Pulmonary artery endothelial cell (primary cell): Measurements from ENCODE around the gene TRIP13. TPM values are rescaled to one million over a fixed set of nuclear protein-coding genes. Genes with fewer than 3 reads are reported as not detected.

ENCODE experiments used
- DNase-seq: peaks from one replicate; pipeline ENCODE4 v3.0.0-alpha.2; 2011; ENCODE audit warnings: low read depth, low spot score
- total RNA-seq: library from RNA; depleted of rRNA; stranded (reverse); fragments of >200 nt; gene quantifications from 2 replicates; pipeline ENCODE4 v1.2.3, GENCODE V29; 2014

Gene TRIP13
- total RNA-seq, 1 donor from 2014 or later: 37.9 TPM

- no peak for DNase-seq
Measured at GRCh38 chr5:854966-855743, 37.5 kb upstream of the TRIP13 start.

DNA sequence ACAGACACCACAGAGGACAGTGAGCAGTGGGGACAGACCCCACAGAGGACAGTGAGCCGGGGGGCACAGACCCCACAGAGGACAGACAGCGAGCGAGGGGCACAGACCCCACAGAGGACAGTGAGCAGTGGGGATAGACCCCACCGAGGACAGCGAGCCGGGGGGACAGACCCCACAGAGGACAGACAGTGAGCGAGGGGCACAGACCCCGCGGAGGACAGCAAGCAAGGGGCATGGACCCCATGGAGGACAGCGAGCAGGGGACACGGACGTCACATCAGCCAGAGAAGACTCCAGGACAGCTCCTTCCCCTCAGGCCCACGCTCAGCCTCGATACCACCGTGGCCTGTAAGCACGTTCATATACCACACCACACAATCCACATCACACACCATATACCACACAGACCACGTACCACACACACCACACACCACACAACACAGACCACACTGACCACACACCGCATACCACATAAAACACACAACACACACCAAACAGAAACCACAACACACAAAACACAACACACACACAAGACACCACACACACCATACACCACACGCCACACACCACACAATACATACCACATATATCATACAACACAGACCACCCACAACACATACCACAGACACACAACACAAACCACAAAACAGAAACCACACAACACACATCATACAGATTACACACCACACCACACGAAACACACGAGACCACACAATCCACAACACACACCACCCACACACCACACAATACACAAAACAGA, 36.7 kb upstream of the TRIP13 start:
- no peak for DNase-seq

DNA sequence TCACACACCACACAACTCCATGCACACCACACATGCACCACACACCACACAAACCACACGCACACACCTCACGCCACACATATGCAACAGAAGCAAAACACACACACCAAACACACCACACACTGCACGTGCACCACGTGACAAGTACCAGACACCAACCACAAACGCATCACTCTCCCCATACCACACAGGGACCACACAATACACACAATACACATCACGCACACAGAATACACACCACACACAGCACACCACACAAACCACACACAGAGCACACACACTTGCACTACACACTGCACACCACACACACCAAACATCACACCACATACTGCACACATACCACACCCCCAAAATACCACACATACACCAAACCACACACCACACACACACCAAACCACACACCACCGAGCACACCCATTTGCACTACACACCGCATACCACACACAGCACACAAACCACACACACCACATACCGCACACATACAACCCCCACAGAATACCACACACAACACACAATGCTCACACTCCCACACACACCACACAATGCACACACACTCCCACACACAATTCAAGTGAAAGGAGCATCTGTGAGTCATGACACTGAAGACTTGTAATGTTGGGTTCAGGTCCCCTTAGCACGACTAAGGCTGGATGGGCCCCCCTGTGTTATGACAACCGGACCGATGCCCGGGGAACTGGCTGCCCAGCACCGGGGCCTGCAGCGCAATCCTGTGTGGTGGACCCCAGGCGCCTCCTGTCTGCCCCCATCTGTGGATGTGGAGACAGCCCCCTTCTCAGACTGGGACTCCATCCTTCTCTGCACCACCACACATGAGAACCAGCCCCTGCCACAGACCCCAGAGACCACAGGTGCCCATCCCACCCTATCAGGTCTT, 35.9 kb upstream of the TRIP13 start:
- DNase-seq: no peak

GRCh38 chr5:858726-859125, 34.0 kb upstream of the TRIP13 start:
- DNase-seq: no peak

DNA sequence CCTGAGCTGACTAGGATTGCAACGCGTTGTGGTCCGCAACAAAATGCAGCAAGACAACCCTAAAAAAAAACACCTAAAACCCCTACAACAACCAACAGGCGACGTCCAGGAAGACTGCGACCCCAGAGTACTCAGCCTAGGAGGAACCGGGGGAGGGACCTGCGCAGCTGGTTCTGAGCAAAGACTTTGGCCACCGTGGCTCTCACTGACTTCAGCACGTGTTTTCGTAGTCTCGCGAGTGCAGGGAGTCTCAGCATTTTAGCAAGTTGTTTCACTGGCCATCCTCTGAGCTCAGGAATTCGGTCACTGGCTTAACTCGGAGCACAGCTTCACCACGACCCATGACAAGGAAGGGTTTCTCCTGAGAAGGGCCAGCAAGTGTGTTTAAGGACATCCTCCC, 33.3 kb upstream of the TRIP13 start:
- DNase-seq: no peak

GRCh38 chr5:859798-860296, 32.8 kb upstream of the TRIP13 start:
- DNase-seq: no peak

DNA sequence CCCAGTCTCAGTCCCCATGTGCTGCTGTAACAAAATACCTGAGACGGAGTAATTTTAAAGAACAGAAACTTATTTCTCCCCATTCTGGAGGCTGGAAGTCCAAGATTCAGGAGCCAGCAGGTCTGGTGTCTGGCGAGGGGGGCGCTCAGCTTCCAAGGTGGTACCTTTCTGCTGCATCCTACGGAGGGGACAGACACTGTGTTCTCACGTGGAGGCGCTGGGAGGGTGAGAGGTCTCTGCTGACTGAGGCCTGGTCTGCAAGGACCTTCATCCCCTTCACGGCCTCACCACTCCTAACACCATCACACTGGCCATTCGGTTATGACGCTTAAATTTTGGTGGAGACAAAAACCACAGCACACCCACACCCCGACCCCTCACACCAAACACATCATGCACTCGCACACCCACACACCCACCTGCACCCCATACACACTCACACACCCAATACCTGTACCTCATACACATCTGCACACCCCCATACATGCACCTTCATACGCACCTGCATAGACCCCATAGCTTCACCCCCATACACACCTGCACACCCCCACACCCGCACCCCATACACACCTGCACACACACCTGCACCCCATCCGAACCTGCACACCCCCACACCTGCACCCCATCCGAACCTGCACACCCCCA, 32.1 kb upstream of the TRIP13 start:
- no peak for DNase-seq

- no peak for DNase-seq
Measured at GRCh38 chr5:861442-862366, 31.0 kb upstream of the TRIP13 start.

- no peak for DNase-seq
Measured at GRCh38 chr5:862367-863243, 30.1 kb upstream of the TRIP13 start.

DNA sequence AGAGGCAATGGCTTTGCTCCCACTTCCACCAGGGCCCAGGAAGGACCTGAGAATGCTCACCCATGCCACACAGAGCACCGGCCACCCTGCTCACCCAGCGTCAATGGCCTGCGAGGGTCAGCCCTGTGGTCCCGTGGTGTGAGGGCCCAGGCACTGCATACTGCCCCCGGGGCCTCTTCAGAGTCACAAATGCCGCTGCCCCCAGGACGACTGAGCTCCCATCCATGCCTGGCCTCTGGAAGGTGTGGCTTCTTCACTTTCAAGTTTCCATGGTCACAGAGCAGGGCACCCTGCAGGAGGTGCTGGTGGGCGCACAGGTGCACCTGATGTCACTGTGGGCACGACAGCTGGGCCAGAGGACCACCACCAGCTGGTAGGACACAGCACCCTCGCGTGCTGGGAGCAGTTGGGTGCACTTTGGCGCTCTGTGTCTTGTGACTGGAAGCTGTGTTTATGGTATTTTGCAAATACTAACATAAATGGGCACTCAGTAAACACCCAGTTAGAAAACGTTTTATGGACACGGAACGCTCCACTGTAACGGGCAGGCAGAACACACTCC, 29.4 kb upstream of the TRIP13 start:
- no peak for DNase-seq

GRCh38 chr5:864492-865167, 28.1 kb upstream of the TRIP13 start:
- no peak for DNase-seq

- DNase-seq: no peak
Measured at GRCh38 chr5:865168-865521, 27.5 kb upstream of the TRIP13 start.

GRCh38 chr5:865771-866170, 26.9 kb upstream of the TRIP13 start:
- DNase-seq: no peak

DNA sequence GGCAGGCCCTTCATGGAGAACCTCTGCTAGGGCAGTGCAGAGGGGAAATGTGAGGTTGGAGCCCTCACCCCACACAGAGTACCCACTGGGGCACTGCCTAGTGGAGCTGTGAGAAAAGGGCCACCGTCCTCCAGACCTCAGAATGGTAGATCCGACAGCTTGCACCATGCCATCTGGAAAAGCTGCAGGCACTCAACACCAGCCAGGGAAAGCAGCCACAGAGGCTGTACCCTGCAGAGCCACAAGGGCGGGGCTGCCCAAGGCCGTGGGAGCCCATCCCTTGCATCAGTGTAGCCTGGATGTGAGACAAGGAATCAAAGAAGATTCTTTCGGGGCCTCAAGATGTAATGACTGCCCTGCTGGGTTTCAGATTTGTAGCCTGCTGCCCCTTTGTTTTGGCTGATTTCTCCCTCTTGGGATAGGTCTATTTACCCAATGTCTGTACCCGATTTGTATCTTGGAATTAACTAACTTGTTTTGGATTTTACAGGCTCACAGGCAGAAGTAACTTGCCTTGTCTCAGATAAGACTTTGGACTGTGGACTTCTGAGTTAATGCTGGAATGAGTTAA, 25.3 kb upstream of the TRIP13 start:
- no peak for DNase-seq

- DNase-seq: no peak
Measured at GRCh38 chr5:868428-869135, 24.1 kb upstream of the TRIP13 start.

DNA sequence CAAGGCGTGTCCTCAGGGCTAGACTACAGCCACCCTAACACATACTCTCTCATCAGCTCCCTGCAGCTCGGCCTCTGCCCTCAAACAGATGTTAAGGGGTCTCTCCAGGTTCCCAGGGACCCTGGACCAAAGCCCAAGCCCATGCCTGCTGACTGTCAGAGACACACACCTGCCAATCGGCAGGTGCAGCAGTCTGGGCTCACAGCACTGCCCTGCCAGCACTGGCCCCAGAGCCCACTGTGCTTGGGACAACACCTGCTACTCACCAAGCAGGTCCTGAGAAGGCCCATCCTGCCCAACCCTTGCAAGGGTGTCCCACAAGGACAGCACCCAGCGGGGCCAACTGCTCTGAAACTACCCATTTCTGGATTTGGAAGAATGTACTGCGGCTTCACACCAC, 21.7 kb upstream of the TRIP13 start:
- no peak for DNase-seq

DNA sequence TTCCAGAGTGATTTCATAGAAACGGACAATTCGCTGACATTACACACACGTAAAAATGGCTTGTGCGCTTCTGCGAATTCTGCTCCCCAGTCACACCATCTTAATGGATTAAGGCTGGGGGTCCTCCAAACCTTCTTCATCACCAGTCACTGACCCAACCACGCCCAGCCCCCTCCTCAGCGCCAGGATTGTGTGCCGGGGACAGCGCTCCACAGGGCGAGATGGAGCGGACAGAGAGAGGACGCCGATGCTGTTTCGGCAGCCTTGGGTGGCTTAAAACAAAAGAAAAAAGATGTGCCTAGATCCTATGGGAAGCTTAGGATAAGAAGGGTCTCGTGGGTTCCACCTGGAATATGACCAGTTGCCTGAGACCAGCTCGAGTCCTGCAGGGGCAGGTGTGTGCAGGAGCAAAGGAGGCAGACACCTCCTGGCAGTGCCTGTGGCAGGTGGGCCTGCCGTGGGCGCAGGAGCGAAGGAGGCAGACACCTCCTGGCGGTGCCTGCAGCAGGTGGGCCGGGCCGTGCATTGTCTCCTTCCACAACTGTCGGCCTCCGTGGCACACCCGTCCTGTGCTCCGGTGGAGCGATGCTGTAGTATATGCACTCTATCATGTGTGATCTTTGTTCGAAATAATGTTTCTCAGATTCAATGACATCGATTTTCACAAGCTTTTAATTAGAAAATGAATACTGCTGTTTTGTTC, 20.9 kb upstream of the TRIP13 start:
- DNase-seq: no peak
